H9 (cell line): ENCODE results near the gene CDH4. TPM values are rescaled to one million over a fixed set of nuclear protein-coding genes. Genes with fewer than 3 reads are reported as not detected.

ENCODE experiments used
- DNase-seq: peaks from one replicate; pipeline ENCODE4 v3.0.0-alpha.2; 2017
- H2AFZ ChIP-seq: one replicate; pipeline ENCODE4 v1.6.1; 2013; ENCODE audit warnings: mild to moderate bottlenecking, low read length, control low read depth, moderate library complexity
- H2AK5ac ChIP-seq: 2 replicates; pipeline ENCODE4 v1.6.1; 2013; ENCODE audit warnings: low read length, control low read depth, mixed read lengths; ENCODE audit not compliant: insufficient read length
- H2BK120ac ChIP-seq: one replicate; pipeline ENCODE4 v1.6.1; 2013; ENCODE audit warnings: low read depth, mild to moderate bottlenecking, low read length, control low read depth, inconsistent platforms; ENCODE audit not compliant: poor library complexity, severe bottlenecking
- H2BK12ac ChIP-seq: 2 replicates; pipeline ENCODE4 v1.6.1; 2013; ENCODE audit warnings: low read length, control low read depth, mixed read lengths, low read depth; ENCODE audit not compliant: insufficient read length
- H2BK15ac ChIP-seq: 2 replicates; pipeline ENCODE4 v1.6.1; 2013; ENCODE audit warnings: low read depth, low read length, control low read depth
- H2BK20ac ChIP-seq: one replicate; pipeline ENCODE4 v1.6.1; 2013; ENCODE audit warnings: low read depth, mild to moderate bottlenecking, low read length, control low read depth, inconsistent platforms; ENCODE audit not compliant: poor library complexity, severe bottlenecking
- H2BK5ac ChIP-seq: 2 replicates; pipeline ENCODE4 v1.6.1; 2013; ENCODE audit warnings: low read length, control low read depth, mixed read lengths; ENCODE audit not compliant: insufficient read length
- H3K14ac ChIP-seq: 2 replicates; pipeline ENCODE4 v1.6.1; 2013; ENCODE audit warnings: low read length, control low read depth; ENCODE audit not compliant: insufficient read depth
- H3K18ac ChIP-seq: 2 replicates; pipeline ENCODE4 v1.6.1; 2013; ENCODE audit warnings: low read depth, mild to moderate bottlenecking, mixed read lengths, low read length, control low read depth; ENCODE audit not compliant: insufficient read length
- H3K23ac ChIP-seq: 2 replicates; pipeline ENCODE4 v1.6.1; 2013; ENCODE audit warnings: low read length, control low read depth, mixed read lengths, low read depth; ENCODE audit not compliant: insufficient read length
- H3K23me2 ChIP-seq: 2 replicates; pipeline ENCODE4 v1.6.1; 2013; ENCODE audit warnings: low read depth, mild to moderate bottlenecking, mixed read lengths, low read length, control low read depth; ENCODE audit not compliant: insufficient read length, poor library complexity, severe bottlenecking
- H3K27ac ChIP-seq: 2 replicates; pipeline ENCODE4 v1.5.1; 2013; ENCODE audit warnings: low read length, control low read depth, mixed read lengths, low read depth; ENCODE audit not compliant: insufficient read length
- H3K27me3 ChIP-seq: 2 replicates; pipeline ENCODE4 v1.6.1; 2013; ENCODE audit warnings: low read length, control low read depth, inconsistent platforms; ENCODE audit not compliant: insufficient read depth
- H3K4ac ChIP-seq: 2 replicates; pipeline ENCODE4 v1.6.1; 2013; ENCODE audit warnings: low read depth, mild to moderate bottlenecking, control low read depth, inconsistent platforms, low read length, moderate library complexity
- H3K4me1 ChIP-seq: 2 replicates; pipeline ENCODE4 v1.6.1; 2013; ENCODE audit warnings: low read length, control low read depth, inconsistent platforms; ENCODE audit not compliant: insufficient read depth
- H3K4me2 ChIP-seq: 2 replicates; pipeline ENCODE4 v1.6.1; 2013; ENCODE audit warnings: low read length, control low read depth, mixed read lengths; ENCODE audit not compliant: insufficient read length, insufficient read depth
- H3K56ac ChIP-seq: 2 replicates; pipeline ENCODE4 v1.6.1; 2013; ENCODE audit warnings: low read depth, mild to moderate bottlenecking, mixed read lengths, low read length, control low read depth; ENCODE audit not compliant: insufficient read length
- H3K79me1 ChIP-seq: 2 replicates; pipeline ENCODE4 v1.6.1; 2013; ENCODE audit warnings: low read depth, mild to moderate bottlenecking, moderate library complexity, low read length, control low read depth, inconsistent platforms; ENCODE audit not compliant: insufficient read depth, poor library complexity, severe bottlenecking
- H3K79me2 ChIP-seq: 2 replicates; pipeline ENCODE4 v1.6.1; 2013; ENCODE audit warnings: low read length, control low read depth, inconsistent platforms; ENCODE audit not compliant: insufficient read depth
- H3K9ac ChIP-seq: 2 replicates; pipeline ENCODE4 v1.6.1; 2013; ENCODE audit warnings: low read length, control low read depth, mixed read lengths; ENCODE audit not compliant: insufficient read length; ENCODE audit errors: extremely low read depth
- H3K9me3 ChIP-seq: one replicate; pipeline ENCODE4 v1.6.1; 2013; ENCODE audit warnings: low read depth, low read length, inconsistent platforms; ENCODE audit not compliant: control insufficient read depth
- H3T11ph ChIP-seq: one replicate; pipeline ENCODE4 v1.6.1; 2013; ENCODE audit warnings: mild to moderate bottlenecking, low read length, control low read depth, inconsistent platforms
- H4K20me1 ChIP-seq: one replicate; pipeline ENCODE4 v1.6.1; 2013; ENCODE audit not compliant: control insufficient read depth, insufficient read length, insufficient read depth
- H4K5ac ChIP-seq: 2 replicates; pipeline ENCODE4 v1.6.1; 2013; ENCODE audit warnings: low read depth, mild to moderate bottlenecking, mixed read lengths, low read length, control low read depth; ENCODE audit not compliant: insufficient read length
- H4K8ac ChIP-seq: replicated peaks from 2 replicates; pipeline ENCODE4 v1.6.1; 2013; ENCODE audit warnings: low read length, control low read depth, mixed read lengths, low read depth; ENCODE audit not compliant: insufficient read length
- H4K91ac ChIP-seq: 2 replicates; pipeline ENCODE4 v1.6.1; 2013; ENCODE audit warnings: low read depth, mild to moderate bottlenecking, moderate library complexity, mixed read lengths, low read length, control low read depth; ENCODE audit not compliant: insufficient read length
- H3K27ac Mint-ChIP-seq, 3 experiments: 2 replicates in 2 of 3; 3 replicates in 1 of 3; pipeline ENCODE4 v1.8.0; 2020 to 2021; ENCODE audit warnings: mixed read lengths in 3 of 3, mild to moderate bottlenecking in 1 of 3, moderate library complexity in 1 of 3
- H3K27me3 Mint-ChIP-seq: 2 replicates; pipeline ENCODE4 v1.8.0; 2021; ENCODE audit warnings: low read depth, mild to moderate bottlenecking, moderate library complexity, mixed read lengths
- H3K36me3 Mint-ChIP-seq, 3 experiments: 2 replicates in 2 of 3; 3 replicates in 1 of 3; pipeline ENCODE4 v1.8.0; 2020 to 2021; ENCODE audit warnings: low read depth in 3 of 3, mixed read lengths in 3 of 3; ENCODE audit not compliant: insufficient read depth in 1 of 3
- H3K4me1 Mint-ChIP-seq, 2 experiments: 2 replicates each; pipeline ENCODE4 v1.8.0; 2020; ENCODE audit warnings: mixed read lengths in 2 of 2
- H3K4me3 Mint-ChIP-seq, 2 experiments: 2 replicates in 1 of 2; 3 replicates in 1 of 2; pipeline ENCODE4 v1.8.0; 2020 to 2021; ENCODE audit warnings: mild to moderate bottlenecking in 2 of 2, mixed read lengths in 2 of 2, moderate library complexity in 1 of 2
- H3K9me3 Mint-ChIP-seq, 2 experiments: 2 replicates in 1 of 2; 3 replicates in 1 of 2; pipeline ENCODE4 v1.8.0; 2020; ENCODE audit warnings: mild to moderate bottlenecking in 2 of 2, mixed read lengths in 2 of 2, moderate library complexity in 1 of 2
- CTCF ChIP-seq: fragments of 200-600 bp; sonication (generic); conservative IDR thresholded peaks from 3 replicates; pipeline ENCODE4 v1.8.0; 2021; ENCODE audit warnings: antibody characterized with exemption, mild to moderate bottlenecking
- WGBS: extraction: QIAGEN DNeasy Blood & Tissue Kit; methylation state at CpG from one replicate; pipeline ENCODE4 v1.1.7; 2013; ENCODE audit warnings: missing lambda C conversion rate, low lambda C conversion rate, mixed read lengths; ENCODE audit not compliant: insufficient read length; ENCODE audit errors: extremely low coverage; 5-methylcytosine and 5-hydroxymethylcytosine counted together
- total RNA-seq: library from RNA; stranded (reverse); gene quantifications from 2 replicates; pipeline ENCODE4 v1.2.1, GENCODE V29; 2021

CDH4 gene
- total RNA-seq, 1 experiment from 2014 or later: 3.0 TPM

GRCh38 chr20:61924211-61924857, 672.3 kb downstream of the CDH4 start:
- no peak overlapping the region for H3K4ac ChIP-seq
- no peak overlapping the region for H3K4me2 ChIP-seq
- H2BK12ac ChIP-seq: no peak overlapping the region
- no peak overlapping the region for H3K56ac ChIP-seq
- H3K79me1 ChIP-seq: no peaks in the 10 kb centered on the region
- peaks cover 0 to 4% (median 0%) of the 10 kb centered on the region in 3 experiments; a peak in 2 of 7 replicates for H3K36me3 Mint-ChIP-seq
- no peak overlapping the region for H3K18ac ChIP-seq
- no peak overlapping the region for H3K9ac ChIP-seq
- no peak overlapping the region for H2AK5ac ChIP-seq
- TF ChIP-seq CTCF: no peak
- no peaks in the 10 kb centered on the region for H3K9me3 ChIP-seq
- H4K91ac ChIP-seq: no peak overlapping the region
- H3K23me2 ChIP-seq: no peaks in the 10 kb centered on the region
- H3K9me3 Mint-ChIP-seq: peaks cover 0 to 2% of the 10 kb centered on the region in 2 experiments; a peak in 1 of 5 replicates
- H3K27ac Mint-ChIP-seq: no peak overlapping the region
- no peak overlapping the region for H4K5ac ChIP-seq
- no peak overlapping the region for H2BK15ac ChIP-seq
- no peak overlapping the region for H3K4me3 Mint-ChIP-seq
- peaks cover 3% of the 10 kb centered on the region; the same call in 1 of the 2 replicates for H3K27me3 Mint-ChIP-seq
- H3K23ac ChIP-seq: no peak overlapping the region
- no peak overlapping the region for H4K8ac ChIP-seq
- no peak overlapping the region for H2BK5ac ChIP-seq
- no peaks in the 10 kb centered on the region for H3K79me2 ChIP-seq
- no peaks in the 10 kb centered on the region; the same call in 1 of the 2 replicates for H3K27me3 ChIP-seq
- no peak overlapping the region for H3K27ac ChIP-seq
- no peaks in the 10 kb centered on the region for H4K20me1 ChIP-seq
- H2BK20ac ChIP-seq: no peak overlapping the region
- H2AFZ ChIP-seq: no peak overlapping the region
- H3K4me1 ChIP-seq: no peaks in the 10 kb centered on the region
- DNase-seq: no peak
- no peak overlapping the region; the same call in 1 of the 2 replicates for H3K14ac ChIP-seq
- H2BK120ac ChIP-seq: no peak overlapping the region
- no CpG with 5 or more reads among the region's 19 CpGs for WGBS
- no peak overlapping the region for H3T11ph ChIP-seq
- H3K4me1 Mint-ChIP-seq: no peaks in the 10 kb centered on the region
